HepG2 (cell line): ENCODE measurements around the gene HHLA2. TPM values are rescaled to one million over a fixed set of nuclear protein-coding genes. Genes with fewer than 3 reads are reported as not detected.
A peak's percentile ranks its signal among the peaks of the same experiment; 100 is the strongest.

Experiments used
- ATAC-seq: fragments of 200-7000 bp; cut with Tn5 transposase; 3 replicates; pipeline ENCODE4 v1.9.1; 2020; ENCODE audit warnings: mild to moderate bottlenecking, moderate library complexity
- BruUV-seq: library from RNA; stranded (reverse); fragments of 400-500 nt; replicated peaks from 2 replicates; lab custom pipeline; 2021; lab: Mats Ljungman, UMichigan
- CTCF ChIA-PET: fragments of 300-600 bp; formaldehyde crosslinking; extraction: SDS; loops from one replicate; lab custom pipeline; 2021; ENCODE audit warnings: low total read pairs, inconsistent platforms, low intra/inter-chr PET ratio; lab: Yijun Ruan, JAX
- POLR2A ChIA-PET: fragments of 350-600 bp; sonication (Branson Sonifier 250); formaldehyde crosslinking; loops from one replicate; lab custom pipeline; 2020; ENCODE audit warnings: antibody characterized with exemption, inconsistent platforms; lab: Yijun Ruan, JAX
- DNase-seq: peaks from one replicate; pipeline ENCODE4 v3.0.0-alpha.2; 2015; ENCODE audit warnings: low spot score
- FAIRE-seq: peaks from 3 replicates; lab custom pipeline; 2011; peaks lifted over from hg19 to GRCh38; lab: Jason Lieb, UNC
- H2AFZ ChIP-seq: one replicate; pipeline ENCODE4 v1.6.1; 2011; ENCODE audit warnings: low read length, inconsistent platforms
- H3K27ac ChIP-seq: fragments of 300-600 bp; 3 replicates; pipeline ENCODE4 v1.8.0; 2011; ENCODE audit warnings: mixed run types, mild to moderate bottlenecking, mixed read lengths, low read length, inconsistent platforms; ENCODE audit not compliant: insufficient read depth; ENCODE audit errors: extremely low read length
- H3K27me3 ChIP-seq, 2 experiments: fragments of 200-600 bp in 1 of 2; 2 replicates in 1 of 2; 3 replicates in 1 of 2; pipeline versions ENCODE4 v1.6.0 to v1.8.0; 2011; ENCODE audit warnings: low read length in 2 of 2, mild to moderate bottlenecking in 2 of 2, moderate library complexity in 2 of 2, inconsistent platforms in 1 of 2; ENCODE audit not compliant: insufficient read depth in 2 of 2, control insufficient read depth in 1 of 2
- H3K36me3 ChIP-seq, 2 experiments: fragments of 200-600 bp in 1 of 2; replicated peaks in 1 of 2; 2 replicates in 1 of 2; 3 replicates in 1 of 2; pipeline versions ENCODE4 v1.5.1 to v1.8.0; 2011; ENCODE audit warnings: low read length in 2 of 2, inconsistent platforms in 1 of 2; ENCODE audit not compliant: insufficient read depth in 2 of 2, control insufficient read depth in 1 of 2
- H3K4me1 ChIP-seq: 2 replicates; pipeline ENCODE4 v1.5.1; 2012; ENCODE audit warnings: low read length, inconsistent platforms; ENCODE audit not compliant: insufficient read depth
- H3K4me2 ChIP-seq: 2 replicates; pipeline ENCODE4 v1.6.0; 2011; ENCODE audit warnings: low read depth, low read length, inconsistent platforms
- H3K4me3 ChIP-seq, 3 experiments: fragments of 200-600 bp in 1 of 3; sonication (generic), shearing (Covaris generic) in 1 of 3; replicated peaks in 1 of 3; 2 replicates each; pipeline ENCODE4 v1.5.1; 2011 to 2016; ENCODE audit warnings: low read length in 3 of 3, inconsistent platforms in 2 of 3, low read depth in 2 of 3, mild to moderate bottlenecking in 2 of 3, control low read depth in 1 of 3, mixed read lengths in 1 of 3; ENCODE audit not compliant: insufficient read depth in 1 of 3
- H3K79me2 ChIP-seq: one replicate; pipeline ENCODE4 v1.6.1; 2011; ENCODE audit warnings: low read length, inconsistent platforms; ENCODE audit not compliant: insufficient read depth
- H3K9ac ChIP-seq: 2 replicates; pipeline ENCODE4 v1.6.0; 2011; ENCODE audit warnings: mild to moderate bottlenecking, low read depth, low read length, inconsistent platforms; ENCODE audit not compliant: insufficient read depth
- H3K9me3 ChIP-seq: 2 replicates; pipeline ENCODE4 v1.5.1; 2012; ENCODE audit warnings: mild to moderate bottlenecking, low read length
- H4K20me1 ChIP-seq: 2 replicates; pipeline ENCODE4 v1.6.0; 2011; ENCODE audit warnings: inconsistent platforms, mild to moderate bottlenecking, low read length, moderate library complexity; ENCODE audit not compliant: insufficient read depth
- ARNT2 ChIP-seq: sonication (generic); formaldehyde crosslinking; IDR thresholded peaks from 2 replicates; pipeline ENCODE4 v1.8.0; 2022; ENCODE audit warnings: mild to moderate bottlenecking, low read depth, missing genetic modification reagents, moderate library complexity
- ATF1 ChIP-seq: IDR thresholded peaks from 2 replicates; pipeline ENCODE4 v1.6.1; 2016; ENCODE audit warnings: mild to moderate bottlenecking, control low read depth
- FOXA1 ChIP-seq, 2 experiments: fragments of 450-650 bp in 1 of 2; sonication (generic) in 1 of 2; formaldehyde crosslinking in 1 of 2; IDR thresholded peaks; 2 replicates each; pipeline versions ENCODE4 v1.4.0 to v1.6.1; 2016 to 2020; ENCODE audit warnings: missing genetic modification reagents in 1 of 2
- GPBP1L1 ChIP-seq: sonication (generic); formaldehyde crosslinking; IDR thresholded peaks from 2 replicates; pipeline ENCODE4 v1.5.0; 2020; ENCODE audit warnings: mild to moderate bottlenecking, missing genetic modification reagents
- HDAC1 ChIP-seq: sonication (generic); formaldehyde crosslinking; IDR thresholded peaks from 2 replicates; pipeline ENCODE4 v1.5.1; 2020; ENCODE audit warnings: mild to moderate bottlenecking, missing genetic modification reagents
- PRDM15 ChIP-seq: sonication (generic); formaldehyde crosslinking; IDR thresholded peaks from 2 replicates; pipeline ENCODE4 v1.4.0; 2020; ENCODE audit warnings: missing genetic modification reagents
- TEAD3 ChIP-seq: optimal IDR thresholded peaks from 2 replicates; pipeline ENCODE3; 2016; ENCODE audit warnings: borderline replicate concordance
- ZFX ChIP-seq: sonication (generic); formaldehyde crosslinking; IDR thresholded peaks from 2 replicates; pipeline ENCODE4 v1.4.0; 2020; ENCODE audit warnings: mild to moderate bottlenecking, low read depth, missing genetic modification reagents, moderate library complexity
- ZNF296 ChIP-seq: sonication (generic); formaldehyde crosslinking; conservative IDR thresholded peaks from 2 replicates; pipeline ENCODE4 v1.5.0; 2020; ENCODE audit warnings: mild to moderate bottlenecking, missing genetic modification reagents
- ZNF30 ChIP-seq: sonication (generic); formaldehyde crosslinking; IDR thresholded peaks from 2 replicates; pipeline ENCODE4 v1.5.0; 2020; ENCODE audit warnings: mild to moderate bottlenecking, missing genetic modification reagents
- ZNF558 ChIP-seq: sonication (generic); formaldehyde crosslinking; IDR thresholded peaks from 2 replicates; pipeline ENCODE4 v1.9.0; 2022; ENCODE audit warnings: mild to moderate bottlenecking, missing genetic modification reagents, borderline replicate concordance
- ZNF839 ChIP-seq: sonication (generic); formaldehyde crosslinking; IDR thresholded peaks from 2 replicates; pipeline ENCODE4 v1.4.0; 2020; ENCODE audit warnings: missing genetic modification reagents, mild to moderate bottlenecking, borderline replicate concordance
- WGBS: methylation state at CpG from one replicate; pipeline ENCODE4 v1.1.6; 2017; ENCODE audit warnings: low lambda C conversion rate; 5-methylcytosine and 5-hydroxymethylcytosine counted together
- in situ Hi-C: cut with HindIII; loops from 2 replicates; pipeline ENCODE4 v1.10.0; 2017; ENCODE audit warnings: low pct_unique_long_range_greater_than_20kb; ENCODE audit not compliant: extremely low pct_ligation_motif_present
- intact Hi-C: fragments of 100-400 bp; cut with micrococcal nuclease; formaldehyde crosslinking; loops from one replicate; pipeline ENCODE4 v1.10.0; 2022; ENCODE audit not compliant: unreplicated experiment
- polyA plus RNA-seq, 8 experiments: library from polyadenylated mRNA; depleted of rRNA in 3 of 8; stranded (reverse) in 7 of 8; unstranded in 1 of 8; fragments of >200 nt; fragmentation: Illumina TruSeq in 4 of 8; extraction: Trizol in 4 of 8; gene quantifications; 2 replicates each; pipeline versions ENCODE4 v1.2.1 to v1.2.3, GENCODE V29; 2011 to 2016; ENCODE audit warnings: low read depth in 4 of 8, missing spikeins in 1 of 8, mixed read lengths in 1 of 8; ENCODE audit not compliant: insufficient read depth in 1 of 8
- total RNA-seq, 5 experiments: library from RNA; depleted of rRNA; stranded (reverse); fragments of >200 nt; fragmentation: Illumina TruSeq; extraction: Trizol; gene quantifications; 2 replicates each; pipeline ENCODE4 v1.2.3, GENCODE V29; 2016; ENCODE audit warnings: low read depth in 1 of 5
- TF ChIP-seq, protein P1 (sequence below): sonication (generic); formaldehyde crosslinking; IDR thresholded peaks from 2 replicates; pipeline ENCODE4 v1.4.0; 2020; ENCODE audit warnings: missing genetic modification reagents
- TF ChIP-seq, protein P2 (sequence below): IDR thresholded peaks from 2 replicates; pipeline ENCODE4 v1.6.1; 2016; ENCODE audit warnings: mild to moderate bottlenecking

HHLA2 gene
- total and polyA plus RNA-seq, 2 of the 13 experiments (the other 11 are each of a cell fraction or from before 2014, with no cell fraction given), result not detected

GRCh38 chr3:108406661-108407206, 110.4 kb downstream of the HHLA2 start:
- Histone ChIP-seq H3K4me1 (peaks cover 8% of the 10 kb centered on the region), H2AFZ (no peak overlapping the region), H3K27me3 (peaks cover 0 to 4% of the 10 kb centered on the region in 2 experiments; a peak in 2 of 5 replicates), H3K36me3 (no peaks in the 10 kb centered on the region), H3K9ac (no peak overlapping the region), H3K4me3 (no peak overlapping the region), H3K9me3 (no peaks in the 10 kb centered on the region), H3K4me2 (peak overlapping the region; percentile 18), H3K79me2 (no peaks in the 10 kb centered on the region), H4K20me1 (no peaks in the 10 kb centered on the region), H3K27ac (no peak overlapping the region)
- FAIRE-seq (peak; percentile 95), ATAC-seq (peak; percentile 99), DNase-seq (peak; percentile 71)
- intact Hi-C loops (loop anchor here (1.0 to 5.0 kb wide), 3 partner anchors 253 to 1172 kb away; no protein-coding TSS in a partner anchor), in situ Hi-C loops (loop anchor here (5.0 to 10.0 kb wide), 2 partner anchors 254 to 472 kb away; no protein-coding TSS in a partner anchor)
- BruUV-seq, result no TSS peak
- CTCF ChIA-PET, result interaction anchor here (1.9 kb wide), 1 partner anchor 253 kb away, joined by 14 read pairs; no protein-coding TSS in a partner anchor
- POLR2A ChIA-PET, result no interaction called here
- WGBS, result 1% methylated on average over 7 of the region's 7 CpGs
- TF ChIP-seq HDAC1, result no peak
- TF ChIP-seq, protein P1, sequence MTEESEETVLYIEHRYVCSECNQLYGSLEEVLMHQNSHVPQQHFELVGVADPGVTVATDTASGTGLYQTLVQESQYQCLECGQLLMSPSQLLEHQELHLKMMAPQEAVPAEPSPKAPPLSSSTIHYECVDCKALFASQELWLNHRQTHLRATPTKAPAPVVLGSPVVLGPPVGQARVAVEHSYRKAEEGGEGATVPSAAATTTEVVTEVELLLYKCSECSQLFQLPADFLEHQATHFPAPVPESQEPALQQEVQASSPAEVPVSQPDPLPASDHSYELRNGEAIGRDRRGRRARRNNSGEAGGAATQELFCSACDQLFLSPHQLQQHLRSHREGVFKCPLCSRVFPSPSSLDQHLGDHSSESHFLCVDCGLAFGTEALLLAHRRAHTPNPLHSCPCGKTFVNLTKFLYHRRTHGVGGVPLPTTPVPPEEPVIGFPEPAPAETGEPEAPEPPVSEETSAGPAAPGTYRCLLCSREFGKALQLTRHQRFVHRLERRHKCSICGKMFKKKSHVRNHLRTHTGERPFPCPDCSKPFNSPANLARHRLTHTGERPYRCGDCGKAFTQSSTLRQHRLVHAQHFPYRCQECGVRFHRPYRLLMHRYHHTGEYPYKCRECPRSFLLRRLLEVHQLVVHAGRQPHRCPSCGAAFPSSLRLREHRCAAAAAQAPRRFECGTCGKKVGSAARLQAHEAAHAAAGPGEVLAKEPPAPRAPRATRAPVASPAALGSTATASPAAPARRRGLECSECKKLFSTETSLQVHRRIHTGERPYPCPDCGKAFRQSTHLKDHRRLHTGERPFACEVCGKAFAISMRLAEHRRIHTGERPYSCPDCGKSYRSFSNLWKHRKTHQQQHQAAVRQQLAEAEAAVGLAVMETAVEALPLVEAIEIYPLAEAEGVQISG, result no peak
- no peak for TF ChIP-seq ZNF558 (CRISPR knock-in tag)
- TF ChIP-seq, protein P2, sequence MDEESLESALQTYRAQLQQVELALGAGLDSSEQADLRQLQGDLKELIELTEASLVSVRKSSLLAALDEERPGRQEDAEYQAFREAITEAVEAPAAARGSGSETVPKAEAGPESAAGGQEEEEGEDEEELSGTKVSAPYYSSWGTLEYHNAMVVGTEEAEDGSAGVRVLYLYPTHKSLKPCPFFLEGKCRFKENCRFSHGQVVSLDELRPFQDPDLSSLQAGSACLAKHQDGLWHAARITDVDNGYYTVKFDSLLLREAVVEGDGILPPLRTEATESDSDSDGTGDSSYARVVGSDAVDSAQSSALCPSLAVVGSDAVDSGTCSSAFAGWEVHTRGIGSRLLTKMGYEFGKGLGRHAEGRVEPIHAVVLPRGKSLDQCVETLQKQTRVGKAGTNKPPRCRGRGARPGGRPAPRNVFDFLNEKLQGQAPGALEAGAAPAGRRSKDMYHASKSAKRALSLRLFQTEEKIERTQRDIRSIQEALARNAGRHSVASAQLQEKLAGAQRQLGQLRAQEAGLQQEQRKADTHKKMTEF (CRISPR knock-in tag), result 0 out of 2 replicates have a peak, but pooled peaks have one; percentile 30
- no peak for TF ChIP-seq TEAD3
- no peak for TF ChIP-seq ARNT2 (CRISPR knock-in tag)
- TF ChIP-seq FOXA1 (IDR thresholded peaks at IDR 0.05), result no peak
- peak; percentile 55; the same call in 1 of the 2 replicates for TF ChIP-seq FOXA1 (CRISPR knock-in tag; IDR thresholded peaks at IDR 0.05)
- TF ChIP-seq ZNF839 (CRISPR knock-in tag), result no peak
- no peak for TF ChIP-seq PRDM15
- TF ChIP-seq ZFX (CRISPR knock-in tag), result no peak
- no peak for TF ChIP-seq ZNF296 (CRISPR knock-in tag)
- TF ChIP-seq ATF1 (CRISPR knock-in tag), result no peak
- TF ChIP-seq GPBP1L1 (CRISPR knock-in tag), result no peak
- TF ChIP-seq ZNF30 (CRISPR knock-in tag), result no peak
